ENCODE results near the gene CTNND2. TPM values are rescaled to one million over a fixed set of nuclear protein-coding genes. Genes with fewer than 3 reads are reported as not detected.

The CTNND2 gene
- total RNA-seq, 1 experiment from 2014 or later: 7.0 TPM

DNA sequence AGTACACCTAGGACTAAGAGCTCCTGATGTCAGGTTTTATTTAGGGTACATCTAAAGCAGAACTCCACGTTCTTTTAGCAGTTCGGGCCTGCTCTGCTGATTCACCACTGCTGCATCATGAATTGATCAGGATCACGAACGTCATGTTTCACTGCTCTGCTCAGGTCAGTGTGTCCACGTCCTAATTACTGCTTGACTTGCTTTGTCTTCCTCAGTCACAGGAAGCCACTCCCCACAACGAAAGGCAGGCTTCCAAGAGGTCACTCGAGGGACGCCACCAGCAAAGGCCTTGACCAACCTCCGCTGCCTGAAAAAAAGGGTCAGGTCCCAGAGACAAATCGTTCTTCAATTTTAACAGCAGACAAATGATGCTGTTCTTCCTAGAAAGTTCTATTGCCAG is 40.3 kb downstream of the CTNND2 start:
- no peaks in the 10 kb centered on the region for H3K4me1 ChIP-seq (ENCODE audit: insufficient read depth, low read length)
- Mint-ChIP-seq H3K9me3 (no peaks in the 10 kb centered on the region; a peak in 1 of 5 replicates), H3K27me3 (ENCODE audit: low read depth) (no peaks in the 10 kb centered on the region), H3K27ac (peak overlapping the region in 2 of 3 experiments; percentile 52 to 74; a peak in 2 of 7 replicates), H3K36me3 (ENCODE audit: insufficient read depth in 1 of 3, low read depth in 3 of 3) (peaks cover 0 to 5% (median 2%) of the 10 kb centered on the region in 3 experiments; a peak in 3 of 7 replicates), H3K4me1 (no peaks in the 10 kb centered on the region), H3K4me3 (no peak overlapping the region)
- no peak overlapping the region for H2BK12ac ChIP-seq (ENCODE audit: insufficient read length, low read depth, low read length)
- no CpG with 5 or more reads among the region's 10 CpGs for WGBS (ENCODE audit: extremely low coverage, insufficient read length, low lambda C conversion rate)
- no peaks in the 10 kb centered on the region for H3K27me3 ChIP-seq (ENCODE audit: insufficient read depth, low read length)
- H3K79me1 ChIP-seq (ENCODE audit: insufficient read depth, low read depth, low read length, poor library complexity, severe bottlenecking): no peaks in the 10 kb centered on the region
- H2BK20ac ChIP-seq (ENCODE audit: low read depth, low read length, poor library complexity, severe bottlenecking): no peak overlapping the region
- H3K4ac ChIP-seq (ENCODE audit: low read depth, low read length): no peak overlapping the region
- no peak overlapping the region for H4K5ac ChIP-seq (ENCODE audit: insufficient read length, low read depth, low read length)
- H3K14ac ChIP-seq (ENCODE audit: insufficient read depth, low read length): 0 out of 2 replicates have a peak overlapping the region, but pooled peaks have one; percentile 34
- no peak overlapping the region for H3K18ac ChIP-seq (ENCODE audit: insufficient read length, low read depth, low read length)
- H3K23ac ChIP-seq (ENCODE audit: insufficient read length, low read depth, low read length): no peak overlapping the region
- no peak overlapping the region for H4K91ac ChIP-seq (ENCODE audit: insufficient read length, low read depth, low read length)
- no peak overlapping the region for H3K9ac ChIP-seq (ENCODE audit: extremely low read depth, insufficient read length, low read length)
- H3K9me3 ChIP-seq (ENCODE audit: control insufficient read depth, low read depth, low read length): no peaks in the 10 kb centered on the region
- no peak overlapping the region for H3K27ac ChIP-seq (ENCODE audit: insufficient read length, low read depth, low read length)
- no peak overlapping the region for H3K56ac ChIP-seq (ENCODE audit: insufficient read length, low read depth, low read length)
- no peaks in the 10 kb centered on the region for H3K79me2 ChIP-seq (ENCODE audit: insufficient read depth, low read length)
- H2AFZ ChIP-seq (ENCODE audit: low read length): no peak overlapping the region
- no peak overlapping the region for H4K8ac ChIP-seq (replicated peaks; ENCODE audit: insufficient read length, low read depth, low read length)
- no peak for DNase-seq
- H2BK15ac ChIP-seq (ENCODE audit: low read depth, low read length): no peak overlapping the region
- TF ChIP-seq, protein P1, sequence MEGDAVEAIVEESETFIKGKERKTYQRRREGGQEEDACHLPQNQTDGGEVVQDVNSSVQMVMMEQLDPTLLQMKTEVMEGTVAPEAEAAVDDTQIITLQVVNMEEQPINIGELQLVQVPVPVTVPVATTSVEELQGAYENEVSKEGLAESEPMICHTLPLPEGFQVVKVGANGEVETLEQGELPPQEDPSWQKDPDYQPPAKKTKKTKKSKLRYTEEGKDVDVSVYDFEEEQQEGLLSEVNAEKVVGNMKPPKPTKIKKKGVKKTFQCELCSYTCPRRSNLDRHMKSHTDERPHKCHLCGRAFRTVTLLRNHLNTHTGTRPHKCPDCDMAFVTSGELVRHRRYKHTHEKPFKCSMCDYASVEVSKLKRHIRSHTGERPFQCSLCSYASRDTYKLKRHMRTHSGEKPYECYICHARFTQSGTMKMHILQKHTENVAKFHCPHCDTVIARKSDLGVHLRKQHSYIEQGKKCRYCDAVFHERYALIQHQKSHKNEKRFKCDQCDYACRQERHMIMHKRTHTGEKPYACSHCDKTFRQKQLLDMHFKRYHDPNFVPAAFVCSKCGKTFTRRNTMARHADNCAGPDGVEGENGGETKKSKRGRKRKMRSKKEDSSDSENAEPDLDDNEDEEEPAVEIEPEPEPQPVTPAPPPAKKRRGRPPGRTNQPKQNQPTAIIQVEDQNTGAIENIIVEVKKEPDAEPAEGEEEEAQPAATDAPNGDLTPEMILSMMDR (conservative IDR thresholded peaks at IDR 0.05): no peak
- no peak overlapping the region for H2BK5ac ChIP-seq (ENCODE audit: insufficient read length, low read length)
- no peaks in the 10 kb centered on the region for H4K20me1 ChIP-seq (ENCODE audit: control insufficient read depth, insufficient read depth, insufficient read length)
- H3K4me2 ChIP-seq (ENCODE audit: insufficient read depth, insufficient read length, low read length): no peak overlapping the region
- H3K23me2 ChIP-seq (ENCODE audit: insufficient read length, low read depth, low read length, poor library complexity, severe bottlenecking): no peaks in the 10 kb centered on the region
- H2AK5ac ChIP-seq (ENCODE audit: insufficient read length, low read length): no peak overlapping the region
- no peak overlapping the region for H2BK120ac ChIP-seq (ENCODE audit: low read depth, low read length, poor library complexity, severe bottlenecking)
- no peak overlapping the region for H3T11ph ChIP-seq (ENCODE audit: low read length)
